Stimulated activated CD4-positive, alpha-beta T cell treated with anti-CD3 and anti-CD28 coated beads, Interleukin-2, amount 100 ng/mL, for 24 hours (primary cell): ENCODE measurements around the gene UBAP1.
A peak's percentile ranks its signal among the peaks of the same experiment; 100 is the strongest.
"Not testable (repeated sequence)": the region's sequence is repeated elsewhere in the genome, so short reads cannot be mapped to it uniquely, and the experiment has no call there.

Experiments
- DNase-seq, 2 donors: peaks; one replicate each; pipeline ENCODE4 v3.0.0-alpha.2; 2020

UBAP1 gene

GRCh38 chr9:34230556-34230955 is 51.7 kb downstream of the UBAP1 start:
- no peak for DNase-seq

GRCh38 chr9:34232201-34232600 is 53.4 kb downstream of the UBAP1 start:
- DNase-seq, result no peak

- no peak for DNase-seq
Observed at GRCh38 chr9:34233672-34234071, 54.8 kb downstream of the UBAP1 start.

- DNase-seq, result no peak
Observed at GRCh38 chr9:34237836-34238235, 59.0 kb downstream of the UBAP1 start.

- no peak for DNase-seq
Observed at GRCh38 chr9:34240006-34240405, 61.2 kb downstream of the UBAP1 start.

- DNase-seq, result no peak
Observed at GRCh38 chr9:34242830-34243229, 64.0 kb downstream of the UBAP1 start.

GRCh38 chr9:34245212-34245611 is 66.4 kb downstream of the UBAP1 start:
- DNase-seq, result not testable (repeated sequence)

GRCh38 chr9:34246453-34246852 is 67.6 kb downstream of the UBAP1 start:
- DNase-seq, result no peak

- not testable (repeated sequence) for DNase-seq
Observed at GRCh38 chr9:34247782-34248181, 68.9 kb downstream of the UBAP1 start.

GRCh38 chr9:34249274-34249673 is 70.4 kb downstream of the UBAP1 start:
- no peak for DNase-seq

- no peak for DNase-seq
Observed at GRCh38 chr9:34250721-34251120, 71.9 kb downstream of the UBAP1 start.

GRCh38 chr9:34252016-34252415 is 73.2 kb downstream of the UBAP1 start:
- DNase-seq, result no peak

GRCh38 chr9:34252670-34253459 is 74.0 kb downstream of the UBAP1 start:
- peak; percentile 63 to 66 for DNase-seq

- DNase-seq, result no peak
Observed at GRCh38 chr9:34253460-34253837, 74.6 kb downstream of the UBAP1 start.

- no peak for DNase-seq
Observed at GRCh38 chr9:34254141-34254913, 75.5 kb downstream of the UBAP1 start.

- DNase-seq, result no peak
Observed at GRCh38 chr9:34254966-34255825, 76.4 kb downstream of the UBAP1 start.

- no peak for DNase-seq
Observed at GRCh38 chr9:34256104-34256503, 77.3 kb downstream of the UBAP1 start.

- DNase-seq, result no peak
Observed at GRCh38 chr9:34256987-34257585, 78.2 kb downstream of the UBAP1 start.

- DNase-seq, result no peak
Observed at GRCh38 chr9:34259315-34259714, 80.5 kb downstream of the UBAP1 start.

- DNase-seq, result no peak
Observed at GRCh38 chr9:34262971-34263370, 84.1 kb downstream of the UBAP1 start.

GRCh38 chr9:34267660-34268059 is 88.8 kb downstream of the UBAP1 start:
- DNase-seq, result no peak

GRCh38 chr9:34271265-34272006 is 92.6 kb downstream of the UBAP1 start:
- DNase-seq, result no peak
